ENCODE measurements around the gene RALY.
A peak's percentile ranks its signal among the peaks of the same experiment; 100 is the strongest.

Gene RALY

DNA sequence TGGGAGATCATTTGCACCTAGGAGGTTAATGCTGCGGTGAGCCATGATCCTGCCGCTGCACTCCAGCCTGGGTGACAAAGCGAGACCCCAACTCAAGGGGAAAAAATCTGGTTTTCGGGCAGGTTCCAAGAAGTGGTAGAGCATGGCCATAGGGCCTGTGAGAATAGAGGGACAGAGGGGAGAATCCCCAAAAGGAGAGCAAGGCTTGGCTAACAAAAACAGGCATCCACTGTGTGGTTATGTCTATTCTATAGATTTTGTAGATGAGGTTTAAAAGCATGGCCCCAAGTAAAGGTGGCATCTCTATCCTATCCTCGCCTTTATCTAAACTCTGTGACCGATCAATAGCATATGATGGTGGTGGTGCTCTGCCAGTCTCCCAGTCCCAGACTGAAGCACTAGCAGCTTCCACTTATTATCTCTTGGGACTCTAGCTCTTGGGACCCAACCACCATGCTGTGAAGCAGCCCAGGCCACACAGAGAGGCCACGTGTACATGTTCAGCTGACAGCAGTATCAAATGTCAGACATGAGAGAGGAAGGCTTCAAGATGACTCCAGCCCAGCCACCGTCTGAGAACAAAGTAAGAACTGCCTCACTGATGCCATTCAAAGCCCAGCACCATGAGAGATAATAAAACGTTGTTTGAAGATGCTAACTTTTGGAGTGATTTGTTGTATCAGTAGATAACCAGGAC, 90.7 kb downstream of the RALY start:
- no peak for DNase-seq

GRCh38 chr20:34085544-34086040, 91.9 kb downstream of the RALY start:
- DNase-seq: no peak

DNA sequence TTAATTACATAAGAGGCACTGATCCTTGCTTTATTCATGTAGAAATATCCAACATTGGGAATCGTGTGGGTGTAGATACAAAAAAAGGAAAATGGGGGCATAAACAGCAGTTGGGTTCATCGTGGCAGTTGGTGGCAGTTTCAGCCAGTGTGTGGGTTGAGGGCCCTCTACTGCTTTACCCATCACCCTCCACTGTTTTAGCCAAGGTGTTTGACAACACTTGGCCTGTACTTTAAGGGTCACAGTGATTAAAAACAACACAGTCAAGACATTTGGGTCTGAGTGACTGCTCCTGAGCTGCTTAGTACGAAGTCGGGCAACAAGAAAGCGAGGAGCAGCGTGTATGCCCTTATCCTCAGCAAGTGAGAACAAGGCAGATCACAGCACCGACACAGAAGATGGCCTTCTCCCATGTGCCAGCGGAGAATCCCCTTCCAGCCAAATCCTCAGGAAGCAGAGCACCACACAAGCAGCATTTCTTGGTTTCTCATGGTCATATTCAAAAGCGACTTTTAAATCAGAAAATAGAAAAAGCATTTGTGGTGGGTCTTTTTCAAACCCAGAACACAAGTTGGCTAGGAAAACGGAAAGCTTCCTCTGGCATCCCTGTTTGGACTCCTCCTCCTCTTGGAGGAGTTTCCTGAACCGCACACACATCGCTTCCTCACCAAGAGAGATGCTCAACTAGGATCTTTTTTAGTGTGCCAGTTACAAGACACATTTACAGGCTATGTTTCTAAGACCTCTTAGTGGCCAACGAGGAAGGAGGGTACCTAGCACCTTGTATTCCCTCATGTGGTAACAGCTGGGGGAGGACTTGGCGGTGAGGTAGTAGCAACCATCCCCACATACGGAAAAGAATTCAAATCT, 94.8 kb downstream of the RALY start:
- DNase-seq: no peak

DNA sequence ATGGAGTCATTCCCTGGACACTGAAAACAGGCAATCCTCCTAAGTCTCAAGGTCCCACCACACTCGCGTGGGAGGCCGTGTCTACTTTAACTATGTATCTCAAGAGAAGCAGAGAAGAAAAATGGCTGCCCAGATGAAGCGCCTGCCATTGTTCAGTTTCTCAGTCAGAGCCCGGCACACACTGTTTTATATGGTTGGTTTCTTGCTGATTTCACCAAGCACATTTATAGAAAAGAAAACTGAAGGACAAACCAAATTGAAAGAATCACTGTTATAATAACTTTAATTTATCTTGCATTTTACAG, 95.4 kb downstream of the RALY start:
- DNase-seq: no peak

GRCh38 chr20:34089655-34090345, 96.1 kb downstream of the RALY start:
- no peak for DNase-seq

- DNase-seq: no peak
Measured at GRCh38 chr20:34090645-34091044, 96.9 kb downstream of the RALY start.

DNA sequence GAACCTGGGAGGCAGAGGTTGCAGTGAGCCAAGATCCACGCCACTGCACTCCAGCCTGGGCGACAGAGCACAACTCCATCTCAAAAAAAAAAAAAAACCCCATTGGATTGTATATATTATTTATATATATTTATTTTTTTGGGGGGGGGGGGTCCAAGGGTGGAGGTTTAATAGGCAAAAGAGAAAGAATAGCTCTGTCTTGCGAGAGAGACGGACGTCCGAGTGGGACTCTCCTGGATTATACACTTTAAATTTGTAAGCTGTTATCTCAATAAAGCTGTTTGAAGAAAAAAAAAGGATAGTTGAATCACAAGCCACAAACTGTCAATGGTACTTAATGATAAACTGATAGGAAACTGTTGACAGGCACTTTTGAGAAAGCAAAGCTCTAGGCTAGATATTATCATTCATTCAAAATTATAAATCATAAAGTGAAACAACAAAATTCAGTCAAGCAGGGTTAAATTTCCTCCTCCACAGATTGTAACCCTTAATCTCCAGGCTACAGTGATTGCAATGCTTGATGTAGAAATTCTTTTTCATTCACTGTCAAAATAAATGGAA, 98.0 kb downstream of the RALY start:
- no peak for DNase-seq

DNA sequence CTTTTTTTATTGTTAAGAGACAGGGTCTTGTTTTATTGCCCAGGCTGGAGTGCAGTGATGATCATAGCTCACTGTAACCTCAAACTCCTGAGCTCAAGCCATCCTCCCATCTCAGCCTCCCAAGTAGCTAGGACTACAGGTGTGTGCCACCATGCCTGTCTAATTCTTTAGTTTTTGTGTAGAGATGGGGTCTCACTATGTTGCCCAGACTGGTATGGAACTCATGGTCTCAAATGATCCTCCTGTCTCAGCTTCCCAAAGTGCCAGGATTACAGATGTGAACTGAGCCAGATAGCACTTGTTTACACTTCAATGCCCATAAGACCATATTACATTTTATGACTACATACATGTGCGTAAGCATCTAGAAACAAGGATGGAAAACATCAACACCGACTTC, 100.2 kb downstream of the RALY start:
- DNase-seq: no peak

DNA sequence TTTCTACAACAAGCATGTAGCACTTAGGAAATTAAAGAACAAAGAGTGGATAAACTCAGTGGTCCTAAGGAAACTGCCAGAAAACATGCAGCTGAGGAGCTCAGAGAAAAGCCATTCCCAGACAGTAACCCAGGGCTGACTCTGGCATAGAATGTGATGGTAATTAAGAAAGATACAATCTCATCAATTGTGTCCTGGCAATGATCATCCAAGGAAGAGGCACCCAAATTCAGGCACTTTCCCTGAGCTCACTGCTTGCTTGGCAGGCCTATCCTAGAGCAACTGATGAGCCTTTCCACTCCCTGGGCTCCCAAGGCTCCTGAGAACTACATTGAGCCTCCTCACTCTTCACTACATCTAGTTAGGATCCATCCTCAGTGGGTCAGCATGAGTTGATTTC, 102.1 kb downstream of the RALY start:
- DNase-seq: no peak

- no peak for DNase-seq
Measured at GRCh38 chr20:34096699-34097444, 103.2 kb downstream of the RALY start.

GRCh38 chr20:34098570-34098969, 104.9 kb downstream of the RALY start:
- no peak for DNase-seq

GRCh38 chr20:34099675-34100074, 106.0 kb downstream of the RALY start:
- no peak for DNase-seq

DNA sequence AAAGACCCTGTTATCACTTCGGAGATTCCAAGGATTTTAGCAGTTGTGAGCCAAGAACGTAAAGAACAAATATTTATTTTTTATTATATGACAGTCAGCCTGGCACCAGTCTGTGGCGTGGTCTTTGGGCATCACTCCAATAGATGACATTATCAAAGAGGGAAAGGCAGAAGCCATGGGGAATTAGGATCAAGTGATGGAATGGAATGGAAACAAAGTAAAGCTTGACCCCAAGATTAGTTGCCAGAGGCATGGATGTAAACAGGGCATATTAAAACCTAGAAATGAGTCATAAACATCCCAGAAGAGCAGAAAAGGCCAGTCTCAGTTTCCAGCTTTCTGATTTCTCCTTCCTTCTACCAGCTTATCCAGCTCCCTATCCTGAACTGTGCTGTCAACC, 106.9 kb downstream of the RALY start:
- no peak for DNase-seq

DNA sequence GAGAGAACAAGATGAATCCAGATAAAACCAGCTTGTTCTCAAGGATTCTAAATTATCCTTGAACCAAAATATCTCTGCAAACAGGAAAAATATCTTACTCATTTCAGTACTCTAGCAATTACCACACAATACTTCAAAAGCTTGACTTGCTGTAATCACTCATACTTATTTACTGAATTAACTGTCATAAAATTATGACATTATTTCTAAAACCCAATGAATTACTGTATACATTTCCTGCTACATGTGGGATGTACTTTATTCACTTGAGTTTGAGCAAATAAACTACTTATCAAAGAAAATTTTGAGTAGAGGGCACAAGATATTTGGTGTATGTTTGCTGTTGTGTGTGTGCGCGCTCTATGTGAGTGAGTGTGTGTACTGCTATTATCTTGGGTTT, 108.6 kb downstream of the RALY start:
- no peak for DNase-seq

DNA sequence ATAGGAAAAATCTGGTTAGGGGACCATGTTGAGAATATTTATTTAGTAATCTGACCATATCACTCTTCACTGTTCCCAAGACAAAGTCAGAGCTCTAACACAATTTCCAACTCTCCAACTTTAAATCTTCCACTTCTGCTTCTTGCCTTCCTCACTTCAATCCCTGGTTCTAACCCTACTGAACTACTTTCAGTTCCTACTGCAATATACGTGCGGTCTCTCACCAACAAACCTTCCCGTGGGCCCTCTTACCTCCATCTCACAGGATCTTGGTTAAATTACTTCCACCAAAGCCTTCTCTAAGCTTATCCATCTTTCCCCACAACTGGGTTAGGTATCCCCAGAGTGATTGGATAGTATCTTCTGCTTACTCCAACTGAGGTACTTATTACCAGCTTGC, 110.3 kb downstream of the RALY start:
- no peak for DNase-seq

DNA sequence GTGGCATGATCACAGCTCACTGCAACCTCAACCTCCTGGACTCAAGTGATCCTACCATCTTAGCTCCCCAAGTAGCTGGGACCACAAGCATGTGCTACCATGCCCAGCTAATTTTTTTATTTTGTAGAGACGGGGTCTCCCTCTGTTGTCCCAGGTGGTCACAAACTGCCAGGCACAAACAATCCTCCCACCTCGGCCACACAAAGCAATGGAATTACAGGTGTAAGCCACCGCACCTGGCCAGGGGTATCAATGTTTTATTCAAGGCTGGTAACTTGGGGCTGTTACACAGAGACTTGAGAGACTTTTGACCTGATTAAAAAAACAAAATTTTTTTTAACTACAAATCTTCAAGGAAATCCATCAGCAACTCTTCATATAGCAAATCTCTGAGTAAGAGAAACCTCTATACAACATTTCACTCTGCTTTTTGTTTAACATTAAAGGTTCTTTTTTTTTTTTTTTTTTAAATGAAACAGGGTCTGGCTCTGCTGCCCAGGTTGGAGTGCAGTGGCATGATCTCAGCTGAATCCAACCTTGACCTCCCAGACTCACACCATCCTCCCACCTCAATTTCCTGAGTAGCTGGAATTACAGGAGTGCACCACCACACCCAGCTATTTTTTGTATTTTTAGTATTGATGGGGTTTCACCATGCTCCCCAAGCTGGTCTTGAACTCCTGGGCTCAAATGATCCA, 112.4 kb downstream of the RALY start:
- DNase-seq: no peak

DNA sequence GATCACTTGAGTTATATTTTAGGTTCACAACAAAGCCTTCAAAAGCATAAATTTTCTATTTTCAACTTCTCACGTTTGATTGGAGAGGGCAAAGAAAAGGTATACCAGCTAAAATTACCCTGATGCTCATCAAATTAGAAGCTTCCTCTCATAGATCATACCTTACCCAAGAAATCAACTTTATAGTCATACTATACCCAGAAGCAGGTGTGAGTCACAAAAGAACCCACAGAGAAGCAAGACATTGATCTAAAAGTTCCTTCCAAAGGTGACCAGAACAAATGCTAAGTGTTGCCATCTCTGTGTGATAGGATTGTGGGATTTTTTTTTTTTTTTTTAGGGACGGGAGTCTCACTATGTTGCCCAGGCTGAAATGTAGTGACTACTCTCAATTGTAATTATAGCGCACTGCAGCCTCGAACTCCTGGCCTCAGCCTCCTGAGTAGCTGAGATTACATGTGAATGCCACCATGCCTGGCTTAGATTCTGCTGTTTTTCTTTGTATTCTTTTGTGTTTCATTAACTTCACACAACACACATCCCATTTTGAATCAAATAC, 115.0 kb downstream of the RALY start:
- no peak for DNase-seq

DNA sequence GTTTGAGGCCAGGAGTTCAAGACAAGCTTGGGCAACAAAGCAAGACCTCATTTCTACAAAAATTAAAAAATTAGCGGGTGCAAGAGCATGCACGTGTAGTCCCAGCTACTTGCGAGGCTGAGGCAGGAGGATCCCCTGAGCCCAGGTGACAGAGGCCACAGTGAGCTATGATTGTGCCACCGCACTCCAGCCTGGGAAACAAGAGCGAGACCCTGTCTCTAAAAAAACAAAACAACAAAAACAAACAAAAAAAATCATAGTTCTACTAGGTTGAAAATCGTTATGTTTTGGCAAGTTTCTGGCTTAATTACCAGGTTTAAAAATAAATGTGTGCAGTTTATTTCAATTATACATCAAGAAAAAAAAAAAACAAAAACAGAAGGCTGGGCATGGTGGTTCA, 115.7 kb downstream of the RALY start:
- DNase-seq: no peak

GRCh38 chr20:34110025-34110744, 116.5 kb downstream of the RALY start:
- no peak for DNase-seq

GRCh38 chr20:34110745-34111641, 117.3 kb downstream of the RALY start:
- peak; percentile 59 for DNase-seq

Data from femur (tissue), 1 donor.